ENCODE measurements around the gene CCSER1.

The CCSER1 gene

GRCh38 chr4:90840291-90840690 lies 713.1 kb downstream of the CCSER1 start:
- in situ Hi-C loops (cut with MboI; ENCODE audit: low sequenced_read_pairs, unreplicated experiment), result no loop called here
- DNase-seq (ENCODE audit: low spot score), result no peak
- no peak for TF ChIP-seq CTCF (IDR thresholded peaks at IDR 0.05; ENCODE audit: borderline replicate concordance, control extremely low read depth, extremely low read depth, insufficient read depth, missing control alignments)

DNA sequence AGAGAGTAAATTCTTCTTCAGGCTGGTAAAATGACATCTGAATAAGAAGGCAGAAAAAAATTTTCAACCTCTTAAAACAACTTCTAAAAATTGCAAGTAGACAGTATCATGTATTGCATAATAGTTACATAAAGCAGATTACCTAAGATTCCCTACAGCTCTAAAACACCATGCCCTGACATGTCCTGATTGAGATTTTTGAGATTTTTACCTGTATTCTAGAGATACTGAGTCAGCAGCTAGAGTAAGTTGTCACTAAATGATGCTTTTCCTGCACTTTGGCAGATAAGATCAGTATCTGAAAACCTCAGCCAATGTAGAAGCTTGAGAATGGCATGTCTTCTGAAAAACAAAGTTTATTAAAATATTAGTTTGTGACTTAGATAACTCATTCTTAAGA lies 713.6 kb downstream of the CCSER1 start:
- no peak for DNase-seq (ENCODE audit: low spot score)
- TF ChIP-seq CTCF (IDR thresholded peaks at IDR 0.05; ENCODE audit: borderline replicate concordance, control extremely low read depth, extremely low read depth, insufficient read depth, missing control alignments), result no peak
- in situ Hi-C loops (cut with MboI; ENCODE audit: low sequenced_read_pairs, unreplicated experiment), result no loop called here

GRCh38 chr4:90841676-90842075 lies 714.5 kb downstream of the CCSER1 start:
- no peak for DNase-seq (ENCODE audit: low spot score)
- in situ Hi-C loops (cut with MboI; ENCODE audit: low sequenced_read_pairs, unreplicated experiment), result no loop called here
- no peak for TF ChIP-seq CTCF (IDR thresholded peaks at IDR 0.05; ENCODE audit: borderline replicate concordance, control extremely low read depth, extremely low read depth, insufficient read depth, missing control alignments)

GRCh38 chr4:90842960-90843359 lies 715.8 kb downstream of the CCSER1 start:
- DNase-seq (ENCODE audit: low spot score), result no peak
- TF ChIP-seq CTCF (IDR thresholded peaks at IDR 0.05; ENCODE audit: borderline replicate concordance, control extremely low read depth, extremely low read depth, insufficient read depth, missing control alignments), result no peak
- in situ Hi-C loops (cut with MboI; ENCODE audit: low sequenced_read_pairs, unreplicated experiment), result no loop called here

GRCh38 chr4:90844241-90844640 lies 717.0 kb downstream of the CCSER1 start:
- no peak for DNase-seq (ENCODE audit: low spot score)
- in situ Hi-C loops (cut with MboI; ENCODE audit: low sequenced_read_pairs, unreplicated experiment), result no loop called here
- TF ChIP-seq CTCF (IDR thresholded peaks at IDR 0.05; ENCODE audit: borderline replicate concordance, control extremely low read depth, extremely low read depth, insufficient read depth, missing control alignments), result no peak

DNA sequence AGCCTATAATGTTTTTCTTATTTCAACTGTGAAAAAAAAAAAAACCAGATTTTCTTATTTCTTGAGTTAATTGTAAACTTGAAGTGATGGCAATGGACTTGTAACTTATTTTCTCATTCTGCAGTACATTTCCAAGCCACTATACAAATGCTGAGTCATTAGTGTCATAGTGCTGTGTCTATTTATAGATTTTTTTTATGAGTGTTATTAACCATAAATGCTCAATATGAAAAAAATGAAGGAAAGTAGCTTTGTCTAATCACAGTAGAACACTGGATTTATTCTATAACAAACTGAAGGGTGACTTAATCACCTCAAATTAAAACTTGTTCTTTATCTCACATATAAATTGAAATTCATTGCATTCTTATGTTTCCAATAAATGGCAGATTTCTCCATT lies 718.6 kb downstream of the CCSER1 start:
- DNase-seq (ENCODE audit: low spot score), result no peak
- in situ Hi-C loops (cut with MboI; ENCODE audit: low sequenced_read_pairs, unreplicated experiment), result no loop called here
- TF ChIP-seq CTCF (IDR thresholded peaks at IDR 0.05; ENCODE audit: borderline replicate concordance, control extremely low read depth, extremely low read depth, insufficient read depth, missing control alignments), result no peak

DNA sequence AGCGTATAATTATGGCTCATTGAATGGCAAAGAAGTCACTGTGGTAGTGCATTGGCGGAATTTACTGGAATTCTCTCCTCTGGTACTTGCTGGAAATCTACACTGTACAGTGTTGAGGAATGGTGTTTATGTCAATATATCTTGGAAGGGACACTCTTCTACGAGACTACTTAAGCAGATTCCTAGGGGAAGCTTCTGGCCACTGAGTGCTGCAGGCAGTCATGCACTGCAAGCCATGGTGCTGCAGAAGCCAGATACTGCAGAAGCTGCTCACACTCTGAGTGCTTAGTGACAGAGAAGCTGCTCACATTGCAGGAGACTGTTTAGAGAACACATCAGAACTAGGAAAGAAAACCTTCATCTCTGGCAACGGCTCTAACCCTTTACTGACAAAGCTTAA lies 725.0 kb downstream of the CCSER1 start:
- in situ Hi-C loops (cut with MboI; ENCODE audit: low sequenced_read_pairs, unreplicated experiment), result no loop called here
- TF ChIP-seq CTCF (IDR thresholded peaks at IDR 0.05; ENCODE audit: borderline replicate concordance, control extremely low read depth, extremely low read depth, insufficient read depth, missing control alignments), result no peak
- DNase-seq (ENCODE audit: low spot score), result no peak

Measured in GM13976 (cell line).